SK-N-SH (cell line): ENCODE results near the gene ENO1.

ENCODE experiments used
- CHD2 ChIP-seq: fragments of 150-350 bp; IDR thresholded peaks from 2 replicates; pipeline ENCODE4 v1.6.1; 2018; ENCODE audit warnings: low read length; ENCODE audit not compliant: partially characterized antibody
- CTCF ChIP-seq: fragments of 200-600 bp; sonication (generic); IDR thresholded peaks from 2 replicates; pipeline ENCODE4 v1.6.1; 2017; ENCODE audit warnings: antibody characterized with exemption, mild to moderate bottlenecking, moderate library complexity
- FOSL2 ChIP-seq: IDR thresholded peaks from 2 replicates; pipeline ENCODE4 v1.4.0; 2012; ENCODE audit warnings: low read depth, mild to moderate bottlenecking, moderate library complexity, borderline replicate concordance
- GATA2 ChIP-seq: sonication (generic); formaldehyde crosslinking; IDR thresholded peaks from 2 replicates; pipeline ENCODE4 v1.5.0; 2020; ENCODE audit warnings: mild to moderate bottlenecking, missing genetic modification reagents
- JUND ChIP-seq: IDR thresholded peaks from 2 replicates; pipeline ENCODE4 v1.4.0; 2012
- MAX ChIP-seq: IDR thresholded peaks from 2 replicates; pipeline ENCODE4 v1.4.0; 2012; ENCODE audit warnings: low read depth
- NRF1 ChIP-seq: IDR thresholded peaks from 2 replicates; pipeline ENCODE4 v1.6.1; 2012; ENCODE audit warnings: low read depth, mild to moderate bottlenecking, low read length
- POLR2AphosphoS5 ChIP-seq: IDR thresholded peaks from 2 replicates; pipeline ENCODE4 v1.6.1; 2012; ENCODE audit warnings: low read depth, low read length
- RCOR1 ChIP-seq: fragments of 150-350 bp; IDR thresholded peaks from 2 replicates; pipeline ENCODE4 v1.6.1; 2017; ENCODE audit warnings: antibody characterized with exemption, low read length
- TAF1 ChIP-seq: IDR thresholded peaks from 2 replicates; pipeline ENCODE4 v1.6.1; 2012; ENCODE audit warnings: low read depth, mild to moderate bottlenecking, low read length, moderate library complexity, borderline replicate concordance
- TCF12 ChIP-seq: IDR thresholded peaks from 2 replicates; pipeline ENCODE4 v1.4.0; 2012
- USF2 ChIP-seq: fragments of 150-350 bp; IDR thresholded peaks from 2 replicates; pipeline ENCODE4 v1.6.1; 2017; ENCODE audit warnings: antibody characterized with exemption, low read length, low read depth, borderline replicate concordance
- ZBTB33 ChIP-seq: IDR thresholded peaks from 2 replicates; pipeline ENCODE4 v1.4.0; 2012; ENCODE audit warnings: low read depth, borderline replicate concordance

- TF ChIP-seq MAX, result no peak
- TF ChIP-seq CTCF, result no peak
- no peak for TF ChIP-seq CHD2
- no peak for TF ChIP-seq RCOR1
- TF ChIP-seq TCF12, result no peak
- no peak for TF ChIP-seq FOSL2
- no peak for TF ChIP-seq JUND
- TF ChIP-seq USF2, result no peak
- TF ChIP-seq ZBTB33, result no peak
- no peak for TF ChIP-seq TAF1
- no peak for TF ChIP-seq NRF1
- TF ChIP-seq POLR2AphosphoS5, result no peak
- no peak for TF ChIP-seq GATA2 (CRISPR knock-in tag)
Observed at GRCh38 chr1:8823295-8823664, 55.2 kb downstream of the ENO1 start.
